PFSK-1 (cell line): ENCODE measurements around the gene HSBP1L1. TPM values are rescaled to one million over a fixed set of nuclear protein-coding genes. Genes with fewer than 3 reads are reported as not detected.

ENCODE experiments used
- FOXP2 ChIP-seq: optimal IDR thresholded peaks from 2 replicates; pipeline ENCODE3; 2011; ENCODE audit warnings: borderline replicate concordance, control low read depth, inconsistent platforms; ENCODE audit not compliant: insufficient read depth; ENCODE audit errors: extremely low read length, extremely low read depth
- POLR2AphosphoS5 ChIP-seq: IDR thresholded peaks from 2 replicates; pipeline ENCODE4 v1.6.1; 2012; ENCODE audit warnings: low read depth, mild to moderate bottlenecking, control low read depth, low read length, moderate library complexity
- SIN3A ChIP-seq: IDR thresholded peaks from 2 replicates; pipeline ENCODE4 v1.6.1; 2012; ENCODE audit warnings: mild to moderate bottlenecking, low read length, moderate library complexity, borderline replicate concordance; ENCODE audit not compliant: insufficient read depth
- TAF1 ChIP-seq: IDR thresholded peaks from 2 replicates; pipeline ENCODE4 v1.6.1; 2012; ENCODE audit warnings: low read length, control low read depth, borderline replicate concordance; ENCODE audit not compliant: insufficient read depth
- polyA plus RNA-seq: library from polyadenylated mRNA; unstranded; fragments of >200 nt; gene quantifications from one replicate; pipeline ENCODE4 v1.2.1, GENCODE V29; 2012; ENCODE audit warnings: low read depth, missing spikeins; ENCODE audit not compliant: insufficient read length
- TF ChIP-seq, protein P1 (sequence below), 2 experiments: IDR thresholded peaks; 2 replicates each; pipeline versions ENCODE4 v1.6.1 to v1.8.0; 2011 to 2012; ENCODE audit warnings: low read depth in 2 of 2, low read length in 2 of 2, control low read depth in 1 of 2, inconsistent platforms in 1 of 2, mild to moderate bottlenecking in 1 of 2, moderate library complexity in 1 of 2; ENCODE audit not compliant: insufficient read depth in 1 of 2

Gene HSBP1L1
- polyA plus RNA-seq, result 0.88 TPM

DNA sequence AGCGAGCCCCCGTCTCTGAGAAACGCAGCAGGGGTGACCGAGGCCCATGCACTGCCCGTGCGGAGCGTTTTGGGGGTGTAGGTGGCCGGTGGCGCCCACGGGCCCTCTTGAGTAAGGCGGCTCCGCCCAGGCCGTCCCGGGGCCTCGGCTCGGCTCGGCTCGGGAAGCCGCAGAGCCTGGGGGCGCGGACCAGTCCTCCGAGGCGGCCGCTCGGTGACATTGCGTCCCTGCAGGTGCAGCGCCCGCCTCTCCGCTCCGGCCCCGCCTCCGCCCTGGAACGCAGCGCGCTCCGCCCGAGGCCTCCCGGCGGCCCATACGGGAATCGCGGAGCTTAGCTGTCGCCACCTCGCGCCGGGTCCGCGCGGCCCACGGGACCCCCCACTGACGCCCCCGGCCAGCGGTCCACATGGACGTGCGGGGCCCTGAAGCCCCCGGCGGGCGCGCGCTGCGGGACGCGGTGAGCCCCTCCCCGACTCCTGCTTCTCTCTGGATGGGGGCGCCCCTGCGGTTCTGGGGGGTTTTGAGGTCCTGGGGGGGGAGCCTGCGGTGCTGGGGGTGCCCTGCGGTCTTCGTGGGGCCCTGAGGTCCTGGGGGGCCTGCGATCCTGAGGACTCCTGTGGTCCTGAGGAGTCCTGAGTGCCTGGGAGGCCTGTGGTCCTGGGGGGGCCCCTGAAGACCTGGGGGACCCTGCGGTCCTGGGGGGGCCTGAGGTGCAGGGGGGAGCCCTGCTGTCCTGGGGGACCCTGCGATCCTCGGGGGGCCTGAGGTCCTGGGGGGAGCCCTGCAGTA lies at the start of gene HSBP1L1:
Gene HSBP1L1, plus strand, starts transcription at position 314 of the 789 bp plus-strand sequence. Its CDS starts 93 bp downstream, at position 407.
- TF ChIP-seq, protein P1, sequence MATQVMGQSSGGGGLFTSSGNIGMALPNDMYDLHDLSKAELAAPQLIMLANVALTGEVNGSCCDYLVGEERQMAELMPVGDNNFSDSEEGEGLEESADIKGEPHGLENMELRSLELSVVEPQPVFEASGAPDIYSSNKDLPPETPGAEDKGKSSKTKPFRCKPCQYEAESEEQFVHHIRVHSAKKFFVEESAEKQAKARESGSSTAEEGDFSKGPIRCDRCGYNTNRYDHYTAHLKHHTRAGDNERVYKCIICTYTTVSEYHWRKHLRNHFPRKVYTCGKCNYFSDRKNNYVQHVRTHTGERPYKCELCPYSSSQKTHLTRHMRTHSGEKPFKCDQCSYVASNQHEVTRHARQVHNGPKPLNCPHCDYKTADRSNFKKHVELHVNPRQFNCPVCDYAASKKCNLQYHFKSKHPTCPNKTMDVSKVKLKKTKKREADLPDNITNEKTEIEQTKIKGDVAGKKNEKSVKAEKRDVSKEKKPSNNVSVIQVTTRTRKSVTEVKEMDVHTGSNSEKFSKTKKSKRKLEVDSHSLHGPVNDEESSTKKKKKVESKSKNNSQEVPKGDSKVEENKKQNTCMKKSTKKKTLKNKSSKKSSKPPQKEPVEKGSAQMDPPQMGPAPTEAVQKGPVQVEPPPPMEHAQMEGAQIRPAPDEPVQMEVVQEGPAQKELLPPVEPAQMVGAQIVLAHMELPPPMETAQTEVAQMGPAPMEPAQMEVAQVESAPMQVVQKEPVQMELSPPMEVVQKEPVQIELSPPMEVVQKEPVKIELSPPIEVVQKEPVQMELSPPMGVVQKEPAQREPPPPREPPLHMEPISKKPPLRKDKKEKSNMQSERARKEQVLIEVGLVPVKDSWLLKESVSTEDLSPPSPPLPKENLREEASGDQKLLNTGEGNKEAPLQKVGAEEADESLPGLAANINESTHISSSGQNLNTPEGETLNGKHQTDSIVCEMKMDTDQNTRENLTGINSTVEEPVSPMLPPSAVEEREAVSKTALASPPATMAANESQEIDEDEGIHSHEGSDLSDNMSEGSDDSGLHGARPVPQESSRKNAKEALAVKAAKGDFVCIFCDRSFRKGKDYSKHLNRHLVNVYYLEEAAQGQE (IDR thresholded peaks at IDR 0.05; ENCODE audit: insufficient read depth in 1 of 2, low read depth in 2 of 2, low read length in 2 of 2), result no peak
- TF ChIP-seq FOXP2 (no peak), TAF1 (no peak)

- TF ChIP-seq SIN3A (no peak), TAF1 (no peak), FOXP2 (no peak)
Observed at GRCh38 chr18:79915161-79916127, 49.0 kb upstream of the HSBP1L1 start.

DNA sequence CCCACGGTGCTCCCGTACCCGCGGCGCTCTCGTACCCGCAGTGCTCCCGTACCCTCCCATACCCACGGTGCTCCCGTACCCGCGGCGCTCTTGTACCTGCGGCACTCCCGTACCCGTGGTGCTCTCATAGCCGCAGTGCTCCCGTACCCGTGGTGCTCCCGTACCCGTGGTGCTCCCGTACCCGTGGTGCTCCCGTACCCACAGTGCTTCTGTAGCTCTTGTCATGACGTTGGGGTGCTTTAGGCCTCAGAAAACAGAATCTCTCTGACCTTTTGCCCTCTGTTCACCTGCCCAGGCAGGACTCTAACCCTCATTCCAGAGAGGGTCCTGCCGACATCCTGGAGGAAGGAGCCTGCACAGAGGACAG lies 48.3 kb upstream of the HSBP1L1 start:
- no peak for TF ChIP-seq FOXP2
- no peak for TF ChIP-seq SIN3A
- TF ChIP-seq TAF1, result no peak
- no peak for TF ChIP-seq POLR2AphosphoS5
- TF ChIP-seq, protein P1 (IDR thresholded peaks at IDR 0.05; ENCODE audit: insufficient read depth in 1 of 2, low read depth in 2 of 2, low read length in 2 of 2), result no peak

DNA sequence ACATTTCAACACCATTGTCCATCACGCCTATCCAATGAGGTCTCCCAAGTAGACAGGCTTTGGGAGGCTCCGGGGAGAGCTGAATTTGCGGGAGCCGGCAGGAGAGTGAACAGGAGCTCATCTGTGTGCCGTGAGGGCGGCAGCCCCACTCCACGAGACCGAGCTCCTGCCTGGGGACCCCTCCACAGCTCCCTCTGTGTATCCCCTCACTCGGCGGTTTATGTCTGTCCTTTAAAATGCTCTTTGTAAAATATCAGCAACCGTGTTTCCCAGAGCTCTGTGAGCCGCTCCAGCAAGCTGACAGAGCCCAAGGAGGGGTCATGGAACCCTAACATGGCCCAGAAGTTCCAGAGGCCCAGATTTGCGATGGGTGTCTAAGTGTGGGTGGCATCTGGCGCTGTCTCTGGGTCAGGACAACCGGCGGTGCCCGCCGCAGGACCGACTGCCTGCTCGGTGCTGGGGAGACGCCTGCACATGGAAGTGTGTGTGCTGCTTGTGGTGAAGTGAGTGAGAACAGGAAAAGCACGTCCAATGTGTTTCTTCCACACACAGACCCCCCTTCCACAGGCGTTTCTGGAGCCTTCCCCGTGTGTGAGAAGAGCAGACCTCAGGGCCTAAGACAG lies 47.8 kb upstream of the HSBP1L1 start:
- no peak for TF ChIP-seq POLR2AphosphoS5
- no peak for TF ChIP-seq SIN3A
- TF ChIP-seq, protein P1 (IDR thresholded peaks at IDR 0.05; ENCODE audit: insufficient read depth in 1 of 2, low read depth in 2 of 2, low read length in 2 of 2), result no peak
- no peak for TF ChIP-seq TAF1
- no peak for TF ChIP-seq FOXP2

GRCh38 chr18:79917169-79917852 lies 47.1 kb upstream of the HSBP1L1 start:
- TF ChIP-seq TAF1 (no peak), SIN3A (no peak), FOXP2 (no peak), POLR2AphosphoS5 (no peak)
- TF ChIP-seq, protein P1 (IDR thresholded peaks at IDR 0.05; ENCODE audit: insufficient read depth in 1 of 2, low read depth in 2 of 2, low read length in 2 of 2), result no peak
